ENCODE results near the gene S1PR3. TPM values are rescaled to one million over a fixed set of nuclear protein-coding genes. Genes with fewer than 3 reads are reported as not detected.

Gene S1PR3
- total RNA-seq, 1 experiment from 2014 or later: 8.4 TPM

DNA sequence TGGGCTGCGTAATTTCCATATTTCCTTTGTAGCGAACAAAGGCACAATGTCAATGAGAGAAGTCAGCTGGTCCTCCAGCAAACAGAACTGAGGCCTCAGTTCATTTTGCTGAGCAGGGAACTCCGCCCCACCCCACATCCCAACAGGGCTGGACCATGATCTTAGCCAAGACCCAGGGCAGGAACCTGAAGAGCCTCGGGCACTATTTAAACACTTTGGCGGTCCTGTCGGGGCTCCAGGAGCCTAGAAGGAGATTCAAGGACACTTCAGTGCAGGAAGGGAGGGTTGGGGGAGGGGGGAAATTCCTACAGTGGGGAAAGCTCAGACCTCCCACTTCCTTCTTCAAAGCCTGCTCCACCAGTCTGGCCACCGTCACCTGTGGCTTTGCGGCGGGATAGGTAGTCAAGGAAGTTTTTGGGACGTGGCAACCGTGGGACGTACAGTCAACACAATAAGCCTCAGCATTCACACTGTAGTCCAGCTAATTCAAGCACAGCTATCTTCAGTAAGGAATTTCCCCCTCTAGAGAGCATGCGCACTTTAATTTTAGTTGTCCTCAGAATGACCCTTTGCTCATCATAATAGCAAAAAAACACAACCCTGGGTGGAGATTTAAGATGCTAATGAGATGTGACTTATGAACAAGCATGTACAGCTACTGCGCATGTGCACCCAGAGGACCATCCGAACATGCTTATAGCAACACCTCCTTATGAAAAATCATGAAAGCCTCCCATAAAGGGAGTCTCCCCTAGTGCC is 30.9 kb downstream of the S1PR3 start:
- Histone ChIP-seq H3F3A (ENCODE audit: low read length, unreplicated experiment) (no peaks in the 10 kb centered on the region), H3K36me3 (ENCODE audit: low read depth, low read length) (no peaks in the 10 kb centered on the region), H3K4me1 (ENCODE audit: insufficient read depth, low read length) (peaks cover 30% of the 10 kb centered on the region), H3K27me3 (ENCODE audit: low read length) (no peaks in the 10 kb centered on the region), H3K9ac (ENCODE audit: low read length) (peak overlapping the region; percentile 27; the same call in 1 of the 2 replicates), H3K4me2 (ENCODE audit: low read length) (peak overlapping the region; percentile 61), H4K20me1 (ENCODE audit: low read length) (no peaks in the 10 kb centered on the region), H3K27ac (ENCODE audit: low read length) (peak overlapping the region; percentile 79), H3K9me2 (replicated peaks; ENCODE audit: low read length) (no peaks in the 10 kb centered on the region), H3K9me3 (ENCODE audit: low read length) (no peaks in the 10 kb centered on the region), H3K4me3 (ENCODE audit: low read length) (no peak overlapping the region), H2AFZ (ENCODE audit: low read length) (no peak overlapping the region), H3K79me2 (ENCODE audit: low read length) (no peaks in the 10 kb centered on the region)
- ChIA-PET POLR2A (ENCODE audit: unreplicated experiment) (no interaction called here), CTCF (no interaction called here)
- intact Hi-C loops (cut with micrococcal nuclease): loop anchor here (10.0 kb wide), 1 partner anchor 253 kb away; no protein-coding TSS in a partner anchor
- ATAC-seq (no peak), DNase-seq (peak; percentile 72)
- BruUV-seq (replicated peaks): no TSS peak
- TF ChIP-seq, protein P1, sequence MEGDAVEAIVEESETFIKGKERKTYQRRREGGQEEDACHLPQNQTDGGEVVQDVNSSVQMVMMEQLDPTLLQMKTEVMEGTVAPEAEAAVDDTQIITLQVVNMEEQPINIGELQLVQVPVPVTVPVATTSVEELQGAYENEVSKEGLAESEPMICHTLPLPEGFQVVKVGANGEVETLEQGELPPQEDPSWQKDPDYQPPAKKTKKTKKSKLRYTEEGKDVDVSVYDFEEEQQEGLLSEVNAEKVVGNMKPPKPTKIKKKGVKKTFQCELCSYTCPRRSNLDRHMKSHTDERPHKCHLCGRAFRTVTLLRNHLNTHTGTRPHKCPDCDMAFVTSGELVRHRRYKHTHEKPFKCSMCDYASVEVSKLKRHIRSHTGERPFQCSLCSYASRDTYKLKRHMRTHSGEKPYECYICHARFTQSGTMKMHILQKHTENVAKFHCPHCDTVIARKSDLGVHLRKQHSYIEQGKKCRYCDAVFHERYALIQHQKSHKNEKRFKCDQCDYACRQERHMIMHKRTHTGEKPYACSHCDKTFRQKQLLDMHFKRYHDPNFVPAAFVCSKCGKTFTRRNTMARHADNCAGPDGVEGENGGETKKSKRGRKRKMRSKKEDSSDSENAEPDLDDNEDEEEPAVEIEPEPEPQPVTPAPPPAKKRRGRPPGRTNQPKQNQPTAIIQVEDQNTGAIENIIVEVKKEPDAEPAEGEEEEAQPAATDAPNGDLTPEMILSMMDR (conservative IDR thresholded peaks at IDR 0.05; ENCODE audit: low read depth, low read length): no peak
- no peak for TF ChIP-seq EZH2phosphoT487 (IDR thresholded peaks at IDR 0.05; ENCODE audit: borderline replicate concordance, low read length)
- no peak for TF ChIP-seq EZH2 (IDR thresholded peaks at IDR 0.05; ENCODE audit: low read length, unreplicated experiment)

DNA sequence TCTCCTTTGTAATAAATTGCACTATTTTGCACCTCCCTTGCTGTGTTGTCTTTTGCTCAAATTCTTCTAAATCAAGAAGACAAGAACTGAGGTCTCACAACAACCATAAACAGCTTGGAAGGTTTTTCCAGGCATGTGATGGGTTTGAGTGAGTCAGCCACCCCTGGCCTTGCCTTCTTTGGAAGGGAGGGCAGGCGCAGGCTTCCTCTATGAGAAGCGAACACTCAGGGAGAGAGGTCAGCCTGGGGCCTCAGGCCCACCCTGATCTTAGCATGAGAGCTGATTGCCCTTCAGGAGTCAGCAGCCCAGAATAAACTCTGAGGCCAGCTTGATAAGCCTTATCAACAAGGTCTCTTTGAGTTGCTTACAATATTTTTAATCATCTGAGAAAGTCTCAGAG is 31.6 kb downstream of the S1PR3 start:
- intact Hi-C loops (cut with micrococcal nuclease): loop anchor here (10.0 kb wide), 1 partner anchor 252 kb away; no protein-coding TSS in a partner anchor
- Histone ChIP-seq H3K27ac (ENCODE audit: low read length) (peak overlapping the region; percentile 49), H3K4me3 (ENCODE audit: low read length) (no peak overlapping the region), H3K36me3 (ENCODE audit: low read depth, low read length) (no peaks in the 10 kb centered on the region), H2AFZ (ENCODE audit: low read length) (no peak overlapping the region), H3K79me2 (ENCODE audit: low read length) (no peaks in the 10 kb centered on the region), H3K4me1 (ENCODE audit: insufficient read depth, low read length) (peaks cover 30% of the 10 kb centered on the region), H3K9me2 (replicated peaks; ENCODE audit: low read length) (no peaks in the 10 kb centered on the region), H3F3A (ENCODE audit: low read length, unreplicated experiment) (no peaks in the 10 kb centered on the region), H3K4me2 (ENCODE audit: low read length) (no peak overlapping the region), H4K20me1 (ENCODE audit: low read length) (no peaks in the 10 kb centered on the region), H3K9ac (ENCODE audit: low read length) (no peak overlapping the region), H3K27me3 (ENCODE audit: low read length) (no peaks in the 10 kb centered on the region), H3K9me3 (ENCODE audit: low read length) (no peaks in the 10 kb centered on the region)
- ATAC-seq (no peak), DNase-seq (no peak)
- ChIA-PET CTCF (no interaction called here), POLR2A (ENCODE audit: unreplicated experiment) (no interaction called here)
- no TSS peak for BruUV-seq (replicated peaks)
- TF ChIP-seq EZH2phosphoT487 (IDR thresholded peaks at IDR 0.05; ENCODE audit: borderline replicate concordance, low read length) (no peak), EZH2 (IDR thresholded peaks at IDR 0.05; ENCODE audit: low read length, unreplicated experiment) (no peak)
- TF ChIP-seq, protein P1 (conservative IDR thresholded peaks at IDR 0.05; ENCODE audit: low read depth, low read length): no peak

DNA sequence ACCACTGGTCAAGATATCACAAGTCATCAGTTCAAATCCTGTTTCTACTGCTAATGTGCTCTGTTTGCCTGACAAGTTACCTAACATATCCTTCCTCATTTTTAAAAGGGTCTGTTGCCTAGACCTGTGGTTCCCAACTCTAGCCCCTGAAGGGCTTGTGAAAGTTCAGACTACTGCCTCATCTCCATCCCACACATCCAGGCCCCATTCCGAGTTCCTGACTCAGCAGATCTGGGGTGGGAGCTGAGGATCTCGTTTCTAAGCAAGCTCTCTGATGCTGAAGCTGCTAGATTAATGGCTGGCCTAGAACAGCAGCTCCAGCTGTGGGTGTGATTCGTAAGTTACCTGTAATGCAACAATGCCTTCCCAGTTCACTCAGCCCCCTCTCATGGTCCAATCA is 32.5 kb downstream of the S1PR3 start:
- Histone ChIP-seq H3F3A (ENCODE audit: low read length, unreplicated experiment) (no peaks in the 10 kb centered on the region), H2AFZ (ENCODE audit: low read length) (no peak overlapping the region), H3K36me3 (ENCODE audit: low read depth, low read length) (no peaks in the 10 kb centered on the region), H3K4me2 (ENCODE audit: low read length) (no peak overlapping the region), H3K4me1 (ENCODE audit: insufficient read depth, low read length) (peaks cover 30% of the 10 kb centered on the region), H4K20me1 (ENCODE audit: low read length) (no peaks in the 10 kb centered on the region), H3K9me3 (ENCODE audit: low read length) (no peaks in the 10 kb centered on the region), H3K9ac (ENCODE audit: low read length) (no peak overlapping the region), H3K79me2 (ENCODE audit: low read length) (no peaks in the 10 kb centered on the region), H3K9me2 (replicated peaks; ENCODE audit: low read length) (no peaks in the 10 kb centered on the region), H3K4me3 (ENCODE audit: low read length) (no peak overlapping the region), H3K27ac (ENCODE audit: low read length) (no peak overlapping the region), H3K27me3 (ENCODE audit: low read length) (no peaks in the 10 kb centered on the region)
- intact Hi-C loops (cut with micrococcal nuclease): loop anchor here (10.0 kb wide), 1 partner anchor 251 kb away; no protein-coding TSS in a partner anchor
- ATAC-seq: no peak
- no peak for TF ChIP-seq EZH2phosphoT487 (IDR thresholded peaks at IDR 0.05; ENCODE audit: borderline replicate concordance, low read length)
- no peak for TF ChIP-seq EZH2 (IDR thresholded peaks at IDR 0.05; ENCODE audit: low read length, unreplicated experiment)
- TF ChIP-seq, protein P1 (conservative IDR thresholded peaks at IDR 0.05; ENCODE audit: low read depth, low read length): no peak
- ChIA-PET CTCF (no interaction called here), POLR2A (ENCODE audit: unreplicated experiment) (no interaction called here)
- no peak for DNase-seq
- BruUV-seq (replicated peaks): no TSS peak
